ENCODE data around the gene LRCH4.
"Not testable (repeated sequence)": the region's sequence is repeated elsewhere in the genome, so short reads cannot be mapped to it uniquely, and the experiment has no call there.

Gene LRCH4

DNA sequence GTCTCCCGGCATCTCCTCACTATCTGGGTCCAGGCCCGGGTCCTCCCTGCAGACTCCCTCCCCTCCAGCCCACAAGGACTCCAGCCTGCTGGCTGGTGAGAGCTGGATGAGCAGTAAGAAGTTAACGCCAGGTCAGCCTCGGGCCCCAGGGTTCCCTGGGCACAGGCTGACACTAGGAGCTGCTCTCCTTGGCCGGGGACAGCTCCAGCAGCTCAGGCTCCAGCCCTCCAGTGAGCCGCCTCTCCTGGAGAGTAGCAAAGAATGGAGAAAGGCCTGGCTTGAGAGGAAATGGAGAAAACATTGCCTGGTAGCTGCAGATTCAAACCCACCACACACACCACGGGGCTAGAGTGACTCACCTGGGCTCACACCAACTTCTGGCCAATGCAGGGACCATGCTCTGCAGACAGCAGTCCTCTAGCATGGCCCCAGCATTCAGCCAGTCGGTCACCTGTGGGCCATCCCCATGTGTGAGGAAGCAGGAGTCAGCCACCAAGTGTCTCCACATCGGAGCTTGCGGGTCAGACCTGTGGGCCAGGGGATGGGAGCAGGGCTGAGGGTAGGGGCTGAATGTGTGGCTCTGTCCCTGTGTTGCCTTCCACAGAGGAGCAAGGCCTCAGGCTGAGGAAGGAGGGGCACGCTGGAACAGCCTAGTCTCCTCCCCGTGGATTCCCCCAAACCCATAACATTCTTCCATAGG is 18.7 kb downstream of the LRCH4 start:
- DNase-seq = no peak

DNA sequence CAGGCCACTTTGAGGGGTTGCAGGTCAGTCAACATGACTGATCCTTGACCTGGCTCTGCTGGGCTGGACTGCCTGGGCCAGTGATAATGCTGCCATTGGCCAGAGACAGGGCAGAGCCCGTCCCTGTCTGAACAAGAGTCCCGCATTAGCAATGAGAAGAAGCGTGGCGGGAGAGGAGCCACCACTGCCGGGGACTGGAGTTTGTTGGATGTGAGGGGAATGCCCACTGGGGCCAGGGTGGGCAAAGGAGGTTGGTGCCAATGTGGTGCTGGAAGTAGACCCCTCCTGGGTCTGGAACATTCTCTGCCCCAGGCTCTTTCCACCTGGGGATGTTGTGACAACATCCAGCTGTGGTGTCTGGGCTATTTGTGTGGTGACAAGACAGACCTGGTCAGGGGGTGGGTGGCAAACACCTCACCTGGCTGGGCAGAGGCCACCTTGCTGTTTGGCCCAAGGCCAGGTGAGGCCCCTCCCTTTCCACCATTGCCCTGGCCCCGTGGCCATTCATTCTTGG is 19.9 kb downstream of the LRCH4 start:
- DNase-seq = no peak

DNA sequence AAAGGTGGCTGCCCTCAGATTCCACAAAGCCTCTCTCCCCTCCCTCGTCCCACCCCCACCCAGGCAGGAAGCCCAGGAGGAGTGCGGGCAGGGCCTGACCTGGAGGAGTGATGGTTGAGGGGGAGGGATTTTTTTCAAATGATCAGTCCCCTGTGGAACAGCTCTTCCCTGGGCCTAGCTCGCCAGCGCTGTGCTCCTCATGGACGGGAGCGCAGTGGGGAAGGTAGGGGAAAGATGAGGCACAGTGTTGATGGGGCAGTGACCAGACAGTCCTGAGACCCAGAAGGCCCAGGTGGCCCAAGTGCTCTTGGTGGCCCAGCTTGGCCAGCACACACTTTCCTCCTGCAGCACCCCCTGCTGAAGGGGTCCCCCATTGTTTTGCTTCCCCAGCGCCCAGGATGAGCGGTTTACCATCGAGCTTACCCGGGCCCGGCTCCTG is 20.8 kb downstream of the LRCH4 start:
- no peak for DNase-seq

DNA sequence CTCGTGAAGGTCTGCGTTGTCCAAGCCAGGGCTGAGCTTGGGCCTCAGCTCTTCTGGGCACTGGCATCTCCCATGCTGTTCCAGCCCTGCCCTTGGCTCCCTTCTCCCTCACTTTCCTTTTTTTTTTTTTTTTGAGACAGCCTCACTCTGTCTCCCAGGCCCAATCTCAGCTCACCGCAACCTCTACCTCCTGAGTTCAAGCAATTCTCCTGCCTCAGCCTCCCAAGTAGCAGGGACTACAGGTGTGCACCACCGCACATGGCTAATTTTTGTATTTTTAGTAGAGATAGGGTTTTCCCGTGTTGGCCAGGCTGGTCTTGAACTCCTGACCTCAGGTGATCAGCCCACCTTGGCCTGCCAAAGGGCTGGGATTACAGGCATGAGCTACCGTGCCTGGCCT is 21.5 kb downstream of the LRCH4 start:
- DNase-seq = not testable (repeated sequence)

DNA sequence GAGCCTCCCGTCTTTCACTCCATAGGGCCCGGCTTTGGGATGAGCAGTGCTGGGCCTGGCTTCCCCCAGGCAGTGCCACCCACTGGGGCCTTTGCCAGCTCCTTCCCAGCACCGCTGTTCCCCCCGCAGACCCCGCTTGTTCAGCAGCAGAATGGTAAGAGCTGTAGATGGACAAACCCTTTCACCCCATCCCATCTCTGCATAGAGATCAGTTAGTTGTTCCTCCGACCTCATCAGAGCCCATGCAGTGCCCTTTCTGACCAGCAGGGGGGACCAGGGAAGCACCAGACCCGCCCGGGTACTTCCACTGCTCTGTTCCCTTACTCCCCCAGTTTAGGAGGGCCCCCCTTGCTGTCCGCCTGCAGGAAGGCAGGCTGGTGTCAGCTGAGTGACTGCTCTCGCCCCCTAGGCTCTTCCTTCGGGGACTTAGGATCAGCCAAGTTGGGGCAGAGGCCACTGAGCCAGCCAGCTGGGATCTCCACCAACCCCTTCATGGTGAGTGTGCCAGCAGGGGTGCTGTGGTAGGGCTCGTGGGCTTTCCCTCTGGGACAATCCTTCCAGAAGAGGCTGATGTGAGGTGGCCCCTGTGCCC is 22.0 kb downstream of the LRCH4 start:
- DNase-seq = peak; percentile 47 to 88

DNA sequence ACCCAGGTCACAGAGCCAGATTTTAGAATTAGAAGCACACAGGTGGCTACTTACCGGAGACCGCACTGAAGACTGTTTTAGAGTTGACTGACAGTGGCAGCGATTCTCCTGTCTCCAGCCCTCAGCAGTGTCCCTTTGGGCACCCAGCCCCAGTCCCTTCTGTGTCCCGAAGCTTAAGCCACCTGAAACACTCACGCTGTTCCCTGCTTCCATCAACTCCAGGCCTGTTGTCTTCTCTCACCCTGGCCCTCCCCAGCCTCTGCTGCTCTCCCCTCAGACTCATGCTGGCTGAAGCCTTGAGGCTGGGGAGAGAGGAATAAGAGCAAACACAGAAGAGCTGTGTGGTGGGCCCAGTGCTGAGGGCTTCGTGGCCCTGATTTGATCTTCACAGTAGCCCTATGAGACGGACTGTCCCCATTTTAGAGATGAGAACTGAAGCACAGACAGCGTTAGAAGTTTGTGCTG is 22.8 kb downstream of the LRCH4 start:
- no peak for DNase-seq

DNA sequence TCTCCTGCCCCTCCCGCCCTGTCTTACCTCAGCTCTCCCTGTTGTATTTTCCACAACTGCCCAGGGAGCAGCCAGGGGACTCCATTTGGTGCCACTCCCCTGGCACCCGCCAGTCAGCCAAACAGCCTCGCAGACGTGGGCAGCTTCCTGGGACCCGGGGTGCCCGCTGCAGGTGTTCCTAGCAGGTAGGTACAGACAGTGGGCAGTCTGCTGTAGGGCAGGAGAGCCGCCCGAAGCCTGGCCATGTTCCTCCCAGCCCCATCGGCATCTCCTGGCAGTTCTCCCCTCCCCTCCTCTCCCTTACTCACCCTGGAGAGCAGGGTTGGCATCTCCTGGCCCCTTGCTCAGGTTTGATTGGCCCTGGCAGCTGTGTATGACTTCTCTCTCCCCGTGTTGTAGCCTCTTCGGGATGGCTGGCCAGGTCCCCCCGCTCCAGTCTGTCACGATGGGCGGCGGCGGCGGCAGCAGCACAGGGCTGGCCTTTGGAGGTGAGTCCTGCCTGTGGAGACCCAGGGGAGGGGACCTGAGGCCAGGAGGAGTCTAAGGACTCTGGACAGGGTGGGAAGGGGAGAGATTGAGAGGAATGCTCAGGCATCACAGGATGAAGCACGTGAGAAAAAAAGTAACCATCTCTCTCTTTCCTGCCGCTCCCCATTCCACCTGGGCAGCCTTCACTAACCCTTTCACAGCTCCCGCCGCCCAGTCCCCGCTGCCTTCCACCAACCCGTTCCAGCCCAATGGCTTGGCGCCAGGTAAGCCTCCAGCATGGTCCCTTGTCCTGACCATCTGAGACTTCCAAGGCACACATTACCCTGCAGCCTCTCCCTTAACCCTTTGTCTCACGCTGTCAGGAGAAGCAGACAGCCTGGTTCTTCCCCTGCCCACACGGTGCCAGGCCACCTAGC is 23.5 kb downstream of the LRCH4 start:
- no peak for DNase-seq

DNA sequence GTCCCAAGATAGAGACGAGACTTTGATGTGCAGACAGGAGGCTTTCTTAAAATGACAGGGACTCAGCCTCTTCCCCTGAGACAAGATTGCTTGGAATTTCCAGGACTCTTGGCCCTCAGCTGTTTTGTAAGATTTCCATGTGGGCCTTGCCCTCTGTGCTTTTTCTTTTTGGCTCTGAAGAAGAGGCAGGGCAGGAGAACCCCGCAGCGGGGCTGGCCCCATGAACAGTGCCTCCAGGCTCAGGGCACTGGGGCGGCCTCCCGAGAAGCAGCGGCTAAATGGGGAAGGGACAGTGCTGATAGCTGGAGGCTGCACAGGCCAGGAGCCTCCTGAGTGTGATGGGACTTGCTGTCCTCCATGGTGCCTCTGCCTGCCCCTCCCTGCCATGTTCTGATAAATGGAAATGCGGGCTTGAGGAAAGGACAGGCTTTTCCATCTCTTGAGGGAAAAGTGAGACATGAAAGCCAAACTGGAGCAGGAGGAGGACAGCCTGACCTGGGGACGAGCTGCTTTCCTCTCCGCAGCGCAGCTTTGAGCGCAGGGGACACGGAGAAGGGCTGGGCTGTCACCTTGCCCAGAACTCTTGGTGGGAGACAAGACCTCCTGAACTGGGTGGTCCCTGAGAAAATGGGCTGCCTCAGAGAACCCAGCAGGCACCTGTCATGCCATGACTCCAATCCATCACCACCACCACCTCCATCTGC is 24.3 kb downstream of the LRCH4 start:
- DNase-seq = no peak

DNA sequence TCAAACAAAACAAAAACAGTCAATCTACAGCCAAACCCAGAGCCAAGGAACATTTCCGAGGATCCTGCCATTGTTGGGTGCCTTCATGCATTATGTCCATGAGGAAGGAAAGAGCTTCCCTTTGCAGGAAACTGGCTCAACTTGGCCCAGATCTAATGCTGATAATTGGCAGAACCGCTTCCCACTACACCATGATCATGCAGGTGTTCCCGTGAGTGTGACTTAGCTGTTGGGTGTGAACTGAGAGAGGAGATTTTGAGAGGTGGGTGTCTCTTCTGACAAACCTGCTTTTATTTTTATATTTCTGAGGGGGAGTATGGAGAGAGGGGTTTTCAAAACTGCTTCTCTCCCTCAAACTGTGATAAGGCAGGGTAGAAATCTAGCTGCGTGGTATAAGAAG is 26.8 kb downstream of the LRCH4 start:
- DNase-seq = no peak

DNA sequence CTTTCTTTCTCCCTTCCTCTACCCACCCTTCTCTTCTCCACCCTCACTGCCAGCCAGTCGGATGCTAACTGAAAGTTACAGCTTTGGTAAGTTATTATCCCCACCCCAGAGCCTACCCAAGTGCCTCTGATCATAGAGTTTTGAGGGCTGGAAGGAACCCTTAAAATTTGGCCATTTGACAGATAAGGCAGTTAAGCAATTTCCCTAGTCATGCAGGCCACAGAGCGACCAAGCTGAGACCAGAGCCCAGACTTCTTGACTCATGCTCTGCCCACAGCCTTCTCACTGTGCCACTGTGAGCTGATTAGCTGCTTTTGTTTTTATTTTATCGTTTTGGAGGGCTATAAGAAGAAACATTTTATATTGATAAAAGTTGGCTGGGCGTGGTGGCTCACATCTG is 29.4 kb downstream of the LRCH4 start:
- DNase-seq = peak in 1 of 2 donors; percentile 11

DNA sequence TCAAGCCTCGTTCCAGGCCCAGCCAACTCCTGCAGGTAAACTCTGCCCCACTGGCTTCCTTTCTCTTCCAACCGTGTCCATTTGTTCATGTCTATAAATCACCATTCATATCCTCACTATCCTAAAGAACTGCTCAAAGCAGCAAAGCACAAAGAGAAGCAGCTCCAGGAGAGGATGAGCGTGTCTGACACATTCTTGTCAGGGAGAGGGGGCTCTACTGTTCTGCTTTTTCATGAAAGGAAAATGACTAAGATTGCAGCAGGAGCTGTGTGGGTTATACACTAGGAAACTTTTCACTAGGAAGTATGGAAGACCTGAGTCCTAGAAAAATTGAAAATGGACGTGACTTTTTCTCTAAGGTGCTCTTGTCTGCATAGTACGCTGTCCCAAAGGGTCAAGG is 30.2 kb downstream of the LRCH4 start:
- no peak for DNase-seq

DNA sequence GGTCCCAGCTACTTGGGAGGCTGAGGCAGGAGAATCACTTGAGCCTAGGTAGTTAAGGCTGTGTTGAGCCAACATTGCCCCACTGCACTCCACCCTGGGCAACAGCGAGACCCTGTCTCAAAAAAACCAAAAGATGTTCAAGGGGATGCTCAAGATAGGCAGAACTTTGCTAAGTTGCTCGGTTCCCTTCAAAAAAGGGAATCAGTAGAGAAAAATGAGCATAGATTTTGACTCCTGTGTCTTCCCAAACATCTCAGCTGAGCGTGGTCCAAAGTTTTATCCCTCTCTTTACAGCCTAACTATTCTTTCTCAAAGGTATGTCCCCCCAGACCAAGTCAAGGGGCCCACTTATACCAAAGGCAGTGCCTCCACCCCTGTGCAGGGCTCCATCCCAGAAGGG is 32.9 kb downstream of the LRCH4 start:
- no peak for DNase-seq

DNA sequence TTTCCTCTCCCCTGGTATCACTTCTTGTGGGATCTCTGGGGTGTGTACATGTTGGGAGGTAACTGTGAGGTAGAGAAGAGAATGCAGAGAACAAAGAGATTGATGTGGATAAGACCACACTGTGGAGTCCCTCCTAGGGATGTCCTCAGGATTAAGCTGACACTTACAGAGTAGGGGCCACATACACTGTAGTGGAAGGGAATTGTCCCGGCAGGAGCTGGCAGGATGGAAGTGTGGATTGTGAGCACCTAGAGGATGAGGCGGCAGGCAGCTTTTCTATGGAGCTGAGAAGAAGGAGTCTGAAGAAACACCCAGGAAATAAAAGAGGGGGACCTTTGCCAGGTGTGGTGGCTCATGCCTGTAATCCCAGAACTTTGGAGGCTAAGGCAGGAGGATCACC is 33.4 kb downstream of the LRCH4 start:
- DNase-seq = no peak

DNA sequence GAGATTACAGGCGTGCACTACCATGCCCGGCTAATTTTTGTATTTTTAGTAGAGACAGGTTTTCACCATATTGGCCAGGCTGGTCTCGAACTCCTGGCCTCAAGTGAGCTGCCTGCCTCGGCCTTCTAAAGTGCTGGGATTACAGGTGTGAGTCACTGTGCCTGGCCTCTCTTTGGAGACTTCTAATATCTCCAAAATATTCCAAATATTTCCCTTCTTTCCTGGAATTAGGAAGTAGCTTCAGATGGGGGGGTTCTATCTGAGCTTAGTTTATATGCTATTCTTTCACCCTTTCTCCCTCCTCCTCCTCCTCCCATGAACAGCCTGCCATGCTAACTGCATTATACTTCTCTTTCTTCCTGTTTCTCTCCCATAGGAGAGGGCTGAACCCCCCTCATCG is 37.5 kb downstream of the LRCH4 start:
- not testable (repeated sequence) for DNase-seq

DNA sequence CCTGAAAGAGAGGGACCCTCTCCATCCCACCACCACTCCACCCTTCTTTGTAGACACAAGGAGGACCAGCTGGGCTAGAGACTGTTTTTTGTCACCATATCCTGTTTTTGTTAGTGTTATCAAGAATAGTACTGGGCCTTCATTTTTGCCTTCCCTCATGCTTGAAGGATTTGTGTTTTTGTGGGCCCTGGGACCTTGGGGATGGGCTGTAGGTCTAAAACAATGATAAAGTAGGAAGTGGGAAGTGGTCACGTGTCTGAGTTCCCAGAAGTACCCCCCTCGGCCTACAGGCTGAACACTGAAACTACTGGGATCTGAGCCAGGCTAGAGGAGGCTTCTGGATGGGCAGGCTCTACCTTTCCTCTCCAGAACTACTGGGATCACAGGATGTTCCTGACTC is 38.1 kb downstream of the LRCH4 start:
- no peak for DNase-seq

DNA sequence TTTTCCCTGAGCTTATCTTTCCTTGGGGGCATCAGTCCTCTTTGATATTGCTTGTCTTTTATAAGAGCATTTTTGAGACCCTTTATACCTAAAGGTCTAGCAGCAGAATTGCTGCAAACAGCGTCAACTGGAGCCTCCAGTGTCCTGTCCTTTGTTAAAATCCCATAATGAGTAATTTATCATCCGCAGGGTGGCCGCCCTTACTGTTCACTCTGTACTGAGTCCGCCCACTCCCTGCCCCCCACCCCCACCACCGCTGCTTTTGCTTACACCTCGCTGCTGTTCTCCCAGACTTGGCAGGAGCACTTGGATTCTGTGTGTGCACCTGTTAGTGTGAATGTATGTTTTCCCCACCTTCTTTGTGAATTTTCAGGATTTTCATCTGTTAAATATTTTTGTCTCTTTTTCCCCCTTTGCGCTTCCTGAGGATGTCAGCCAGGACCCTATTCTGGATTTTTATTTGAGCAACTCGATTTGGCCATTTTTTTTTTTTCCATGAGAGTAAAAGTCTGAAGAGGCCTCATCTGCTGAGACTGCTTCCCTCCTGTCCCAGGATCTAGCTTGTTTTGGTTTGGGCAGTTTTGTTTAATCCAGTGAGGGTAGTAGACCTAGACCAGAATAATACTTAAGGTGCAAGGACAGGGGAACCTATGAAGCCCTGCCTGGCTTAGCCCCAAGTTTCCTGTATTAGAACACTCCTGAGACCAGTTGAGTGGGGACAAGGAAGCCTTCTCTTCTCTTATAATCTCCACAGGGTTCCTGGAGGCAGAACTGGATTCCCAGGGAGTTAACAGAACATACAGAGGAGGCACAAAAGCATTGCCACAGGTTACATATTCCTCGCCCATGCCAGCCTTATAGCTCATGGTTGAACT is 38.8 kb downstream of the LRCH4 start:
- DNase-seq = no peak

DNA sequence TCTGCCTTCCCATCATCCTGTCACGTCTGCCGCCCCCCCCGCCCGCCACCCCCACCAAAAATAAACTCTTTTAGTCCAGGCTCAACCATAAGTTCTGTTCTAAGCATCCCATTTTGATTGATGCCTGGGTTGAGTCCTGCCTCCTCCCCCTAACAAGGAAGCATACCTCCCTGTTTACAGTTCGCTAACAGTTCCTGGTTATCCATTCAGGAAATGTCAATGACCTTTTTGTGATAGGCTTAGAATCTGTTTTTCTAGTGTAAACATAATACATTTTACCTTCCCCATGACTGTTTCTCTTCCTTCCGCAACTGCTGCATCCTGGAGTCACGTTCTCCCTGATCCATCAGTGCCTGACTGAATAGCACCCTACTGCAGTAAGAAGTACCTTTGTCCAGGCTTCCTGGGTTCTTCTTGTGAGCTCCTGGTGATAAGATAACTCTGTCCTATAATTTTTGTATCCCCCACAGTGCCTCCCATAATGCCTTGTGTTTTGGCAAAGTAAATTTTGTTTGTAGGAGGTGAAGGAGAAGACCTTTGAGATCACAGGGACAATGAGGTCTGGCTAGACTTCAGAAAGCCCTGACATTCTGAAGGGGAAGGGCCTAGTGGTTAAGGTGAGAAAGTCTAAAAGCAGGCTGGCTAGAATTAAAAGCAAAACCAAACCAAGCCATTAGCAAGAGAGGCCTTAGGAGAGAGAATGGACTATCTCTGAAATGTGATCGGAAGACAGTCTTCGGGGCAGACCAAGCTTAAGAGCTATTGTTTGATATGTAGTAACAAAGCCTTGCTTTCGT is 39.6 kb downstream of the LRCH4 start:
- DNase-seq = no peak

DNA sequence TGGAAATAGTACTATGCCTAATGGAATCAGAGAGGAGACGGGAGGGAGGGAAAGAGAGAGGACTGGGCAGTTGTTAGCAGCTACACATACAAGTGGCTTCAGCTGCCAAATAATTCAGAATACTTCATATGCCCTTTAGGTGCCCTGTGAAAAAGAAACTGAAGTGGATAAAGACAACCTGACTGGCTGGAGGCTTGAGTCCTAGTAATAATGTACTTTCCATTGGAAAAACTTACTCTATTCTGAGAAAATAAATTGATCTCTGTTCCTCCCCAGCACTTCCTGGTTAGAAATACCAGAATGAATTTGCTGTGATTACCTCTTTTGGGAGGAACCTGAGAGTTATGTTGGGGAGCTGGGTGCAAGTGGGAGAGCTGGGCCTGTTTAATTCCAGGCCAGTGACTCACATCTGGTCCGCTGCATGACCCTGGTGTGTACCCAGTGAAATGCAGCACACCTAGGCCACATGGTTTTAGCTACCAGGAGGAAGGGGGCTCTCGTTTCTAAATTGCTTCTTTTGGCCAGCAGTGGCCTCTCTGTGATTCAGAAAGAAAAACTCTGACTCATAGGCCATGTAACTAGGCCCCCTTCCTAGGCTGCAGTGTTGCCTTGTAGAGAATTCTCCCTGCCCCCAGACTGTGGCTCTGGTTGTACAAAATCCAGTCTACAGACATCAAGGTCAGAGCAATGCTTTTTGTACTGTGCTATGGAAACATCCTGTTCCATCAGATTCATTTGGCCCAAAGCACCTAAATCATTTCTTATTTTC is 40.4 kb downstream of the LRCH4 start:
- DNase-seq = peak in 1 of 2 donors; percentile 19

DNA sequence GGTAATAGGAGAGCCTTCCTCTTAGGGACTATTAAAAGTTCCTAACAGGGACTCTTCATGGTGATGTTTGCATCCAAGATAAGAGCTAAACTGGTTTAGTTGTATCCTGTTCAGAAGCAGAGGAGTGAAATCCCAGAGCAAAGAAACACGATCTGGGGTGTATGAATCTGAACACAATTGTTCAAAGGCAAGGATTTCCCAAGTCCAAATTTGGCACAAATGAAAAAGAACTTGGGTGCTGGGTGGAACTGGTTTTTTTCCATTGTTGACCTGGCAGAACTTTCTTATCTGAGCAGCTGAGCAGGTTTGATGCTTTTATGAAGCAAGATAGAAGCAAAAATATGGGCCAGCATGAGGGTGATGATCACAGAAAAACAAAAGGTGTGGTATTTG is 41.0 kb downstream of the LRCH4 start:
- no peak for DNase-seq

DNA sequence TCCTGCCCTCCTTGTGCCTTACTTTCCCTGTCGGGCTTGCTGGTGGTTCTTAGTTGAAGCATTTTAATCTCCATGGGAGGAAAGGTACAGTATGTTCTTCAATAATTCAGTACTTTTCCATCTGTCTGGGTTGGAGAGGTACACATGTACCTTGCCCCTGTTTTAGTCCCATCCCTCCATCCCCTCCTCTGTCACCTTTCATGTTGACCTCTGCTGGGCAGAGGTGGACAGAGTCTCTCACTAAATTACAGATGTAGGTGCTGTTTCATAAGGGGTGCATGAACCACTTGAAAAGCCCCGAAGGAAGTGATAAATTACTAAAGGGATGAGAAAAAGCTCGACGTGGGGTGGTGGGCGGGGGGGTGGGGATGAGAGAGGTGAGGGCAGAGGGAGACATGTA is 41.5 kb downstream of the LRCH4 start:
- no peak for DNase-seq

Data from bone marrow (tissue), 2 donors.